H9 (cell line): Measurements from ENCODE around the gene SPATA19. TPM values are rescaled to one million over a fixed set of nuclear protein-coding genes. Genes with fewer than 3 reads are reported as not detected.

Experiments
- DNase-seq: peaks from one replicate; pipeline ENCODE4 v3.0.0-alpha.2; 2017
- H2AFZ ChIP-seq: one replicate; pipeline ENCODE4 v1.6.1; 2013; ENCODE audit warnings: mild to moderate bottlenecking, low read length, control low read depth, moderate library complexity
- H2AK5ac ChIP-seq: 2 replicates; pipeline ENCODE4 v1.6.1; 2013; ENCODE audit warnings: low read length, control low read depth, mixed read lengths; ENCODE audit not compliant: insufficient read length
- H2BK120ac ChIP-seq: one replicate; pipeline ENCODE4 v1.6.1; 2013; ENCODE audit warnings: low read depth, mild to moderate bottlenecking, low read length, control low read depth, inconsistent platforms; ENCODE audit not compliant: poor library complexity, severe bottlenecking
- H2BK12ac ChIP-seq: 2 replicates; pipeline ENCODE4 v1.6.1; 2013; ENCODE audit warnings: low read length, control low read depth, mixed read lengths, low read depth; ENCODE audit not compliant: insufficient read length
- H2BK15ac ChIP-seq: 2 replicates; pipeline ENCODE4 v1.6.1; 2013; ENCODE audit warnings: low read depth, low read length, control low read depth
- H2BK20ac ChIP-seq: one replicate; pipeline ENCODE4 v1.6.1; 2013; ENCODE audit warnings: low read depth, mild to moderate bottlenecking, low read length, control low read depth, inconsistent platforms; ENCODE audit not compliant: poor library complexity, severe bottlenecking
- H2BK5ac ChIP-seq: 2 replicates; pipeline ENCODE4 v1.6.1; 2013; ENCODE audit warnings: low read length, control low read depth, mixed read lengths; ENCODE audit not compliant: insufficient read length
- H3K14ac ChIP-seq: 2 replicates; pipeline ENCODE4 v1.6.1; 2013; ENCODE audit warnings: low read length, control low read depth; ENCODE audit not compliant: insufficient read depth
- H3K18ac ChIP-seq: 2 replicates; pipeline ENCODE4 v1.6.1; 2013; ENCODE audit warnings: low read depth, mild to moderate bottlenecking, mixed read lengths, low read length, control low read depth; ENCODE audit not compliant: insufficient read length
- H3K23ac ChIP-seq: 2 replicates; pipeline ENCODE4 v1.6.1; 2013; ENCODE audit warnings: low read length, control low read depth, mixed read lengths, low read depth; ENCODE audit not compliant: insufficient read length
- H3K23me2 ChIP-seq: 2 replicates; pipeline ENCODE4 v1.6.1; 2013; ENCODE audit warnings: low read depth, mild to moderate bottlenecking, mixed read lengths, low read length, control low read depth; ENCODE audit not compliant: insufficient read length, poor library complexity, severe bottlenecking
- H3K27ac ChIP-seq: 2 replicates; pipeline ENCODE4 v1.5.1; 2013; ENCODE audit warnings: low read length, control low read depth, mixed read lengths, low read depth; ENCODE audit not compliant: insufficient read length
- H3K27me3 ChIP-seq: 2 replicates; pipeline ENCODE4 v1.6.1; 2013; ENCODE audit warnings: low read length, control low read depth, inconsistent platforms; ENCODE audit not compliant: insufficient read depth
- H3K4ac ChIP-seq: 2 replicates; pipeline ENCODE4 v1.6.1; 2013; ENCODE audit warnings: low read depth, mild to moderate bottlenecking, control low read depth, inconsistent platforms, low read length, moderate library complexity
- H3K4me1 ChIP-seq: 2 replicates; pipeline ENCODE4 v1.6.1; 2013; ENCODE audit warnings: low read length, control low read depth, inconsistent platforms; ENCODE audit not compliant: insufficient read depth
- H3K4me2 ChIP-seq: 2 replicates; pipeline ENCODE4 v1.6.1; 2013; ENCODE audit warnings: low read length, control low read depth, mixed read lengths; ENCODE audit not compliant: insufficient read length, insufficient read depth
- H3K56ac ChIP-seq: 2 replicates; pipeline ENCODE4 v1.6.1; 2013; ENCODE audit warnings: low read depth, mild to moderate bottlenecking, mixed read lengths, low read length, control low read depth; ENCODE audit not compliant: insufficient read length
- H3K79me1 ChIP-seq: 2 replicates; pipeline ENCODE4 v1.6.1; 2013; ENCODE audit warnings: low read depth, mild to moderate bottlenecking, moderate library complexity, low read length, control low read depth, inconsistent platforms; ENCODE audit not compliant: insufficient read depth, poor library complexity, severe bottlenecking
- H3K79me2 ChIP-seq: 2 replicates; pipeline ENCODE4 v1.6.1; 2013; ENCODE audit warnings: low read length, control low read depth, inconsistent platforms; ENCODE audit not compliant: insufficient read depth
- H3K9ac ChIP-seq: 2 replicates; pipeline ENCODE4 v1.6.1; 2013; ENCODE audit warnings: low read length, control low read depth, mixed read lengths; ENCODE audit not compliant: insufficient read length; ENCODE audit errors: extremely low read depth
- H3K9me3 ChIP-seq: one replicate; pipeline ENCODE4 v1.6.1; 2013; ENCODE audit warnings: low read depth, low read length, inconsistent platforms; ENCODE audit not compliant: control insufficient read depth
- H3T11ph ChIP-seq: one replicate; pipeline ENCODE4 v1.6.1; 2013; ENCODE audit warnings: mild to moderate bottlenecking, low read length, control low read depth, inconsistent platforms
- H4K20me1 ChIP-seq: one replicate; pipeline ENCODE4 v1.6.1; 2013; ENCODE audit not compliant: control insufficient read depth, insufficient read length, insufficient read depth
- H4K5ac ChIP-seq: 2 replicates; pipeline ENCODE4 v1.6.1; 2013; ENCODE audit warnings: low read depth, mild to moderate bottlenecking, mixed read lengths, low read length, control low read depth; ENCODE audit not compliant: insufficient read length
- H4K8ac ChIP-seq: replicated peaks from 2 replicates; pipeline ENCODE4 v1.6.1; 2013; ENCODE audit warnings: low read length, control low read depth, mixed read lengths, low read depth; ENCODE audit not compliant: insufficient read length
- H4K91ac ChIP-seq: 2 replicates; pipeline ENCODE4 v1.6.1; 2013; ENCODE audit warnings: low read depth, mild to moderate bottlenecking, moderate library complexity, mixed read lengths, low read length, control low read depth; ENCODE audit not compliant: insufficient read length
- H3K27ac Mint-ChIP-seq, 3 experiments: 2 replicates in 2 of 3; 3 replicates in 1 of 3; pipeline ENCODE4 v1.8.0; 2020 to 2021; ENCODE audit warnings: mixed read lengths in 3 of 3, mild to moderate bottlenecking in 1 of 3, moderate library complexity in 1 of 3
- H3K27me3 Mint-ChIP-seq: 2 replicates; pipeline ENCODE4 v1.8.0; 2021; ENCODE audit warnings: low read depth, mild to moderate bottlenecking, moderate library complexity, mixed read lengths
- H3K36me3 Mint-ChIP-seq, 3 experiments: 2 replicates in 2 of 3; 3 replicates in 1 of 3; pipeline ENCODE4 v1.8.0; 2020 to 2021; ENCODE audit warnings: low read depth in 3 of 3, mixed read lengths in 3 of 3; ENCODE audit not compliant: insufficient read depth in 1 of 3
- H3K4me1 Mint-ChIP-seq, 2 experiments: 2 replicates each; pipeline ENCODE4 v1.8.0; 2020; ENCODE audit warnings: mixed read lengths in 2 of 2
- H3K4me3 Mint-ChIP-seq, 2 experiments: 2 replicates in 1 of 2; 3 replicates in 1 of 2; pipeline ENCODE4 v1.8.0; 2020 to 2021; ENCODE audit warnings: mild to moderate bottlenecking in 2 of 2, mixed read lengths in 2 of 2, moderate library complexity in 1 of 2
- H3K9me3 Mint-ChIP-seq, 2 experiments: 2 replicates in 1 of 2; 3 replicates in 1 of 2; pipeline ENCODE4 v1.8.0; 2020; ENCODE audit warnings: mild to moderate bottlenecking in 2 of 2, mixed read lengths in 2 of 2, moderate library complexity in 1 of 2
- WGBS: extraction: QIAGEN DNeasy Blood & Tissue Kit; methylation state at CpG from one replicate; pipeline ENCODE4 v1.1.7; 2013; ENCODE audit warnings: missing lambda C conversion rate, low lambda C conversion rate, mixed read lengths; ENCODE audit not compliant: insufficient read length; ENCODE audit errors: extremely low coverage; 5-methylcytosine and 5-hydroxymethylcytosine counted together
- total RNA-seq: library from RNA; stranded (reverse); gene quantifications from 2 replicates; pipeline ENCODE4 v1.2.1, GENCODE V29; 2021
- TF ChIP-seq, protein P1 (sequence below): fragments of 200-600 bp; sonication (generic); conservative IDR thresholded peaks from 3 replicates; pipeline ENCODE4 v1.8.0; 2021; ENCODE audit warnings: antibody characterized with exemption, mild to moderate bottlenecking

SPATA19 gene
- total RNA-seq, 1 experiment from 2014 or later, result not detected

DNA sequence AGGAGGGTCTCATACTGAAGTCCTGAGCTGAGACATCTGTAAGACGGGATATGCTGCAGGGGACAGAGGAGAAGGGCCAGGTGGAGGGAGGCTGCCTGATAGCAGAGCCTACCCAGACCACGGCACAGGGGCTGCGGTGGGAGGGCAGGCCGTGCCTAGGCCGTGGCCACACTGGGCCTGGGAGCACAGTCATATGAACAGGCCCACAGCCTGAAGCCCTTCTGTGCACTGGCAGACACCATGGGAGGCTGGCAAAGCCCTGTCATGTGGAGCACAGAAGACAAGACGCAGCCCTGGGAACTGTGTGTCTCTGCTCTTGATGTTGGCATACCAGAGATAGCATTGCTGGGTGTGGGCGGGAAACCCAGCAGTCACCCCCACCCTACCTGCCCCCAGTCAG, 3.3 kb downstream of the SPATA19 start:
- no peak for DNase-seq

More for the DNA sequence above, 3.3 kb downstream of the SPATA19 start:
- TF ChIP-seq, protein P1, sequence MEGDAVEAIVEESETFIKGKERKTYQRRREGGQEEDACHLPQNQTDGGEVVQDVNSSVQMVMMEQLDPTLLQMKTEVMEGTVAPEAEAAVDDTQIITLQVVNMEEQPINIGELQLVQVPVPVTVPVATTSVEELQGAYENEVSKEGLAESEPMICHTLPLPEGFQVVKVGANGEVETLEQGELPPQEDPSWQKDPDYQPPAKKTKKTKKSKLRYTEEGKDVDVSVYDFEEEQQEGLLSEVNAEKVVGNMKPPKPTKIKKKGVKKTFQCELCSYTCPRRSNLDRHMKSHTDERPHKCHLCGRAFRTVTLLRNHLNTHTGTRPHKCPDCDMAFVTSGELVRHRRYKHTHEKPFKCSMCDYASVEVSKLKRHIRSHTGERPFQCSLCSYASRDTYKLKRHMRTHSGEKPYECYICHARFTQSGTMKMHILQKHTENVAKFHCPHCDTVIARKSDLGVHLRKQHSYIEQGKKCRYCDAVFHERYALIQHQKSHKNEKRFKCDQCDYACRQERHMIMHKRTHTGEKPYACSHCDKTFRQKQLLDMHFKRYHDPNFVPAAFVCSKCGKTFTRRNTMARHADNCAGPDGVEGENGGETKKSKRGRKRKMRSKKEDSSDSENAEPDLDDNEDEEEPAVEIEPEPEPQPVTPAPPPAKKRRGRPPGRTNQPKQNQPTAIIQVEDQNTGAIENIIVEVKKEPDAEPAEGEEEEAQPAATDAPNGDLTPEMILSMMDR, result no peak
- no peak overlapping the region for H2BK20ac ChIP-seq
- no peak overlapping the region for H3K4ac ChIP-seq
- H4K8ac ChIP-seq, result no peak overlapping the region
- H3K18ac ChIP-seq, result no peak overlapping the region
- H3K4me2 ChIP-seq, result no peak overlapping the region
- no peaks in the 10 kb centered on the region for H3K9me3 ChIP-seq
- H3K36me3 Mint-ChIP-seq, result peaks cover 0 to 4% (median 0%) of the 10 kb centered on the region in 3 experiments; a peak in 2 of 7 replicates
- no peak overlapping the region for H2BK15ac ChIP-seq
- peaks cover 12% of the 10 kb centered on the region for H3K27me3 Mint-ChIP-seq
- no peak overlapping the region for H2BK12ac ChIP-seq
- no peak overlapping the region for H4K91ac ChIP-seq
- no peak overlapping the region for H2AFZ ChIP-seq
- no peak overlapping the region for H3K23ac ChIP-seq
- H4K20me1 ChIP-seq, result peaks cover 2% of the 10 kb centered on the region
- no peak overlapping the region for H3K14ac ChIP-seq
- H3K4me1 ChIP-seq, result no peaks in the 10 kb centered on the region
- H2BK120ac ChIP-seq, result no peak overlapping the region
- peak overlapping the region in 1 of 3 experiments; percentile 49; a peak in 1 of 7 replicates for H3K27ac Mint-ChIP-seq
- H3K27ac ChIP-seq, result no peak overlapping the region
- no peak overlapping the region for H3K4me3 Mint-ChIP-seq
- peaks cover 3 to 14% of the 10 kb centered on the region in 2 experiments; a peak in 3 of 4 replicates for H3K4me1 Mint-ChIP-seq
- H3K79me1 ChIP-seq, result no peaks in the 10 kb centered on the region
- no peak overlapping the region for H2BK5ac ChIP-seq
- no peaks in the 10 kb centered on the region for H3K79me2 ChIP-seq
- no peak overlapping the region for H4K5ac ChIP-seq
- no peak overlapping the region for H3T11ph ChIP-seq
- no peaks in the 10 kb centered on the region for H3K23me2 ChIP-seq
- no peak overlapping the region for H2AK5ac ChIP-seq
- peaks cover 4 to 5% of the 10 kb centered on the region in 2 experiments; a peak in 3 of 5 replicates for H3K9me3 Mint-ChIP-seq
- no CpG with 5 or more reads among the region's 7 CpGs for WGBS
- no peak overlapping the region for H3K9ac ChIP-seq
- 0 out of 2 replicates have a peak, but pooled peaks cover 2% of the 10 kb centered on the region for H3K27me3 ChIP-seq
- no peak overlapping the region for H3K56ac ChIP-seq
